Stimulated activated CD8-positive, alpha-beta memory T cell treated with anti-CD3 and anti-CD28 coated beads, Interleukin-2, amount 100 ng/mL, for 1 hour (primary cell): ENCODE measurements around the gene SORL1-AS1.
"Not testable (repeated sequence)": the region's sequence is repeated elsewhere in the genome, so short reads cannot be mapped to it uniquely, and the experiment has no call there.

Experiments used
- DNase-seq, 2 donors: peaks; one replicate each; pipeline ENCODE4 v3.0.0-alpha.2; 2020; ENCODE audit warnings: low read depth in 2 of 2

The SORL1-AS1 gene

GRCh38 chr11:121427400-121427744 lies 25.4 kb downstream of the SORL1-AS1 start:
- DNase-seq = no peak

GRCh38 chr11:121426476-121427399 lies 26.0 kb downstream of the SORL1-AS1 start:
- DNase-seq = peak in 1 of 2 donors; percentile 31

- DNase-seq = no peak
Observed at GRCh38 chr11:121425828-121426227, 26.9 kb downstream of the SORL1-AS1 start.

GRCh38 chr11:121422675-121423074 lies 30.1 kb downstream of the SORL1-AS1 start:
- no peak for DNase-seq

- no peak for DNase-seq
Observed at GRCh38 chr11:121421149-121421901, 31.4 kb downstream of the SORL1-AS1 start.

GRCh38 chr11:121420398-121420797 lies 32.4 kb downstream of the SORL1-AS1 start:
- DNase-seq = no peak

- DNase-seq = no peak
Observed at GRCh38 chr11:121419836-121420235, 32.9 kb downstream of the SORL1-AS1 start.

- DNase-seq = no peak
Observed at GRCh38 chr11:121418625-121419114, 34.1 kb downstream of the SORL1-AS1 start.

GRCh38 chr11:121417607-121418006 lies 35.2 kb downstream of the SORL1-AS1 start:
- DNase-seq = no peak

GRCh38 chr11:121417055-121417551 lies 35.7 kb downstream of the SORL1-AS1 start:
- DNase-seq = no peak

GRCh38 chr11:121415856-121416255 lies 36.9 kb downstream of the SORL1-AS1 start:
- DNase-seq = no peak

GRCh38 chr11:121414141-121414913 lies 38.4 kb downstream of the SORL1-AS1 start:
- no peak for DNase-seq

GRCh38 chr11:121412711-121413415 lies 39.9 kb downstream of the SORL1-AS1 start:
- DNase-seq = no peak

GRCh38 chr11:121412000-121412587 lies 40.7 kb downstream of the SORL1-AS1 start:
- DNase-seq = no peak

- DNase-seq = not testable (repeated sequence)
Observed at GRCh38 chr11:121411330-121411729, 41.4 kb downstream of the SORL1-AS1 start.

- DNase-seq = not testable (repeated sequence)
Observed at GRCh38 chr11:121410041-121410440, 42.7 kb downstream of the SORL1-AS1 start.

- DNase-seq = no peak
Observed at GRCh38 chr11:121408830-121409229, 43.9 kb downstream of the SORL1-AS1 start.

GRCh38 chr11:121406291-121406690 lies 46.5 kb downstream of the SORL1-AS1 start:
- DNase-seq = no peak

- DNase-seq = no peak
Observed at GRCh38 chr11:121405646-121406045, 47.1 kb downstream of the SORL1-AS1 start.

GRCh38 chr11:121394785-121395184 lies 58.0 kb downstream of the SORL1-AS1 start:
- DNase-seq = no peak

- DNase-seq = no peak
Observed at GRCh38 chr11:121393855-121394254, 58.9 kb downstream of the SORL1-AS1 start.
